Ascending aorta (tissue), 2 donors: ENCODE measurements around the gene FOXN3. TPM values are rescaled to one million over a fixed set of nuclear protein-coding genes. Genes with fewer than 3 reads are reported as not detected.

Source experiments
- DNase-seq, 2 donors: peaks; one replicate each; pipeline ENCODE4 v3.0.0-alpha.2; 2019; ENCODE audit warnings: low spot score in 2 of 2
- H3K27ac ChIP-seq, 2 donors: fragments of 200-600 bp; sonication (generic); one replicate each; pipeline ENCODE4 v1.5.1; 2016 to 2017; ENCODE audit warnings: mild to moderate bottlenecking in 1 of 2
- H3K27me3 ChIP-seq: fragments of 200-600 bp; sonication (generic); one replicate; pipeline ENCODE4 v1.5.1; 2017
- H3K36me3 ChIP-seq, 2 donors: fragments of 200-600 bp; sonication (generic); one replicate each; pipeline ENCODE4 v1.5.1; 2016
- H3K4me1 ChIP-seq, 2 donors: fragments of 200-600 bp; sonication (generic); one replicate each; pipeline ENCODE4 v1.5.1; 2016 to 2017; ENCODE audit warnings: mild to moderate bottlenecking in 1 of 2
- H3K4me3 ChIP-seq, 2 donors: fragments of 200-600 bp; sonication (generic); one replicate each; pipeline ENCODE4 v1.5.1; 2016 to 2017; ENCODE audit warnings: mild to moderate bottlenecking in 1 of 2
- H3K9me3 ChIP-seq, 2 donors: fragments of 200-600 bp; sonication (generic); one replicate each; pipeline ENCODE4 v1.5.1; 2016
- CTCF ChIP-seq, 3 experiments: fragments of 200-600 bp in 2 of 3; fragments of 450-650 bp in 1 of 3; sonication (generic) in 2 of 3; IDR thresholded peaks; one replicate each; pipeline ENCODE4 v1.5.1; 2016 to 2019; ENCODE audit warnings: antibody characterized with exemption in 3 of 3, mild to moderate bottlenecking in 1 of 3, moderate library complexity in 1 of 3
- intact Hi-C: fragments of 100-400 bp; cut with DNase I; formaldehyde crosslinking; loops from one replicate; pipeline ENCODE4 v1.15.1; 2023
- total RNA-seq: library from RNA; depleted of rRNA; stranded (reverse); fragments of >200 nt; gene quantifications from one replicate; pipeline ENCODE4 v1.1.0, GENCODE V29; 2016

FOXN3 gene
- total RNA-seq, 1 donor from 2014 or later = 96.3 TPM

- Histone ChIP-seq H3K9me3 (no peaks in the 10 kb centered on the region), H3K36me3 (no peaks in the 10 kb centered on the region), H3K4me3 (no peak overlapping the region), H3K27ac (peak overlapping the region in 1 of 2 donors; percentile 22), H3K27me3 (no peaks in the 10 kb centered on the region), H3K4me1 (peaks cover 0 to 16% of the 10 kb centered on the region in 2 donors)
- intact Hi-C loops = no loop called here
- TF ChIP-seq CTCF (IDR thresholded peaks at IDR 0.05) = no peak
- no peak for DNase-seq
Observed at GRCh38 chr14:89291351-89291940, 125.6 kb downstream of the FOXN3 start.

DNA sequence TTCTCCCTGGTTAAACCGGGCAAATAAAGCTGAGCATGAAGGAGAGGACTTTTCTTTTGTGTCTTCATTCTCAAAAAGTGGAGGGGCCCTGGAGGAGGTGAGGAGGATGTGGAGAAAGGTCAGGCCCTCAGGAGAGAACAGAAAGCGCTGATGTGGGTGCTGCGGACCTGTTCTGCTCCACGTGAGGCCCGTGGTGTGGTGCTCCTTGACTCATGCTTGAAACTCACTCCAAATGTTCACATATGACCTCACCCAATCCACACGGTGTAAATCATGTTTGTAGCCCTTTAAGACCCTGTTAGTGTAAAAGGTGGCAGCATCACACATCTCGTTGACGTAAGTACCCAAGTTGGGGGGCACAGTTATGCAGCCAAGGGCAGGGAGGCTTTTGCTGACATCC, 126.2 kb downstream of the FOXN3 start:
- Histone ChIP-seq H3K4me3 (no peak overlapping the region), H3K4me1 (peaks cover 0 to 16% of the 10 kb centered on the region in 2 donors), H3K27me3 (no peaks in the 10 kb centered on the region), H3K9me3 (no peaks in the 10 kb centered on the region), H3K36me3 (no peaks in the 10 kb centered on the region), H3K27ac (no peak overlapping the region)
- no peak for DNase-seq
- no peak for TF ChIP-seq CTCF (IDR thresholded peaks at IDR 0.05)
- intact Hi-C loops = no loop called here

DNA sequence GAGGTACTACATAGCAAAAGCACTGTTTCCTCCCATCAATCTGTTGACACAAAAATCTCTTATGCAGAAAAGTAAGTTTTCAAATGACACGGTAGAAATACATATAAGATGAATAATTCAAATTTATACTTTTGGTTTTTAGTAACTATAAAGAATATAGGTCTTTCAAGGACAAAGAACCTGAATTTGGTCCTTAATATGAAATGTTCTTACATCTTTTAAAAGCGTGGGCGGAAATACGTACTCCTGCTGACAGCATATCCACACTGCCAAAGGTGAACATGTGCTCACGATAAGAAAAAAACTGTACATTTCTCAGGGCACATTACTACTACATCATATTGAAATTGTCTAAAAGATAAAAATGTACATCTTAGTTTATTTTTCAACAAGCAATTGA, 127.6 kb downstream of the FOXN3 start:
- no peaks in the 10 kb centered on the region for H3K9me3 ChIP-seq
- TF ChIP-seq CTCF (IDR thresholded peaks at IDR 0.05) = no peak
- no peaks in the 10 kb centered on the region for H3K36me3 ChIP-seq
- no peaks in the 10 kb centered on the region for H3K27me3 ChIP-seq
- intact Hi-C loops = no loop called here
- no peak overlapping the region for H3K4me3 ChIP-seq
- H3K4me1 ChIP-seq = peaks cover 0 to 23% of the 10 kb centered on the region in 2 donors
- DNase-seq = no peak
- no peak overlapping the region for H3K27ac ChIP-seq

GRCh38 chr14:89288114-89288513, 128.9 kb downstream of the FOXN3 start:
- Histone ChIP-seq H3K9me3 (no peaks in the 10 kb centered on the region), H3K27ac (no peak overlapping the region), H3K27me3 (no peaks in the 10 kb centered on the region), H3K4me3 (no peak overlapping the region), H3K4me1 (peaks cover 5 to 24% of the 10 kb centered on the region in 2 donors), H3K36me3 (no peaks in the 10 kb centered on the region)
- intact Hi-C loops = no loop called here
- no peak for TF ChIP-seq CTCF (IDR thresholded peaks at IDR 0.05)
- peak in 1 of 2 donors; percentile 54 for DNase-seq

DNA sequence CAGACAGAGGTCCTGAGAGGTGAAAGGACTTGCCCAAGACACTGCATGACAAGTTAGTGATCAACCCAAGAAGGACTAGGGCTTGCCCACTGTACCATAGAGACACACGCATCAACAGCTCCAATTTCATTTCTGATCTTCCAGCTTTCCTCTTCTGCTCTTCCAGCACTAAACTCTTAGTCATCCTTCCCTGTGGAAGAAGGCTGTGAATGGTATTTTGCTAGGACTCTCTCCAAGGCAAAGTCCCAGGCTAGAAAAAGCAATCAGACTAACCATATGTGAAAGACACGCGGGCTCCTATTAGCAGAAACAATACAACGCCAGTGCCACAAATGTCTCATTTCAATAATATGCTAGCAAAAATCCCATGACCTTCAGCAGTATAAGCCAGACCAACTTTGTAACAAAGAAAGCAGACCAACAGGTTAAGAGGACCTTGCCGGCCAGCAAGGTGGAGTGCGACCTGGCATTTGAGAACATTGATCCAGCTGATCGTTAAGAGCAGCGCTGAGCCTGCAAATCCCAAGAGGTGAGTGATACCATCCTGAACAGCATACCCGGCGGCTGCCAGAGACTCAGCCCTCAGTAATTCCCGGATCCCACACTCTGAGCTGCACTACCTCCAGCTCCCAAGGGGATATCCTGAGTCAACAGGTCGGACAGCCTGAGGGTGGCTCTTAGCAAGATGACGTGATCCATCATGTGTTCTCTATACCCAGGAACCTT, 132.5 kb downstream of the FOXN3 start:
- peaks cover 5 to 20% of the 10 kb centered on the region in 2 donors for H3K4me1 ChIP-seq
- no peaks in the 10 kb centered on the region for H3K9me3 ChIP-seq
- no peak for TF ChIP-seq CTCF (IDR thresholded peaks at IDR 0.05)
- intact Hi-C loops = loop anchor here (2.0 kb wide), 1 partner anchor 18 kb away; no protein-coding TSS in a partner anchor
- peak overlapping the region; percentile 74 to 87 for H3K27ac ChIP-seq
- DNase-seq = peak; percentile 38 to 79
- H3K36me3 ChIP-seq = peaks cover 0 to 7% of the 10 kb centered on the region in 2 donors
- peak overlapping the region in 1 of 2 donors; percentile 43 for H3K4me3 ChIP-seq
- no peaks in the 10 kb centered on the region for H3K27me3 ChIP-seq
